Stimulated activated CD4-positive, alpha-beta T cell treated with anti-CD3 and anti-CD28 coated beads, Interleukin-15, amount 100 ng/mL, for 1 hour (primary cell): ENCODE data around the gene MBD6.

Experiments
- DNase-seq, 2 donors: peaks; one replicate each; pipeline ENCODE4 v3.0.0-alpha.2; 2020; ENCODE audit warnings: low read depth in 1 of 2, low spot score in 1 of 2

Gene MBD6, protein sequence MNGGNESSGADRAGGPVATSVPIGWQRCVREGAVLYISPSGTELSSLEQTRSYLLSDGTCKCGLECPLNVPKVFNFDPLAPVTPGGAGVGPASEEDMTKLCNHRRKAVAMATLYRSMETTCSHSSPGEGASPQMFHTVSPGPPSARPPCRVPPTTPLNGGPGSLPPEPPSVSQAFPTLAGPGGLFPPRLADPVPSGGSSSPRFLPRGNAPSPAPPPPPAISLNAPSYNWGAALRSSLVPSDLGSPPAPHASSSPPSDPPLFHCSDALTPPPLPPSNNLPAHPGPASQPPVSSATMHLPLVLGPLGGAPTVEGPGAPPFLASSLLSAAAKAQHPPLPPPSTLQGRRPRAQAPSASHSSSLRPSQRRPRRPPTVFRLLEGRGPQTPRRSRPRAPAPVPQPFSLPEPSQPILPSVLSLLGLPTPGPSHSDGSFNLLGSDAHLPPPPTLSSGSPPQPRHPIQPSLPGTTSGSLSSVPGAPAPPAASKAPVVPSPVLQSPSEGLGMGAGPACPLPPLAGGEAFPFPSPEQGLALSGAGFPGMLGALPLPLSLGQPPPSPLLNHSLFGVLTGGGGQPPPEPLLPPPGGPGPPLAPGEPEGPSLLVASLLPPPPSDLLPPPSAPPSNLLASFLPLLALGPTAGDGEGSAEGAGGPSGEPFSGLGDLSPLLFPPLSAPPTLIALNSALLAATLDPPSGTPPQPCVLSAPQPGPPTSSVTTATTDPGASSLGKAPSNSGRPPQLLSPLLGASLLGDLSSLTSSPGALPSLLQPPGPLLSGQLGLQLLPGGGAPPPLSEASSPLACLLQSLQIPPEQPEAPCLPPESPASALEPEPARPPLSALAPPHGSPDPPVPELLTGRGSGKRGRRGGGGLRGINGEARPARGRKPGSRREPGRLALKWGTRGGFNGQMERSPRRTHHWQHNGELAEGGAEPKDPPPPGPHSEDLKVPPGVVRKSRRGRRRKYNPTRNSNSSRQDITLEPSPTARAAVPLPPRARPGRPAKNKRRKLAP

DNA sequence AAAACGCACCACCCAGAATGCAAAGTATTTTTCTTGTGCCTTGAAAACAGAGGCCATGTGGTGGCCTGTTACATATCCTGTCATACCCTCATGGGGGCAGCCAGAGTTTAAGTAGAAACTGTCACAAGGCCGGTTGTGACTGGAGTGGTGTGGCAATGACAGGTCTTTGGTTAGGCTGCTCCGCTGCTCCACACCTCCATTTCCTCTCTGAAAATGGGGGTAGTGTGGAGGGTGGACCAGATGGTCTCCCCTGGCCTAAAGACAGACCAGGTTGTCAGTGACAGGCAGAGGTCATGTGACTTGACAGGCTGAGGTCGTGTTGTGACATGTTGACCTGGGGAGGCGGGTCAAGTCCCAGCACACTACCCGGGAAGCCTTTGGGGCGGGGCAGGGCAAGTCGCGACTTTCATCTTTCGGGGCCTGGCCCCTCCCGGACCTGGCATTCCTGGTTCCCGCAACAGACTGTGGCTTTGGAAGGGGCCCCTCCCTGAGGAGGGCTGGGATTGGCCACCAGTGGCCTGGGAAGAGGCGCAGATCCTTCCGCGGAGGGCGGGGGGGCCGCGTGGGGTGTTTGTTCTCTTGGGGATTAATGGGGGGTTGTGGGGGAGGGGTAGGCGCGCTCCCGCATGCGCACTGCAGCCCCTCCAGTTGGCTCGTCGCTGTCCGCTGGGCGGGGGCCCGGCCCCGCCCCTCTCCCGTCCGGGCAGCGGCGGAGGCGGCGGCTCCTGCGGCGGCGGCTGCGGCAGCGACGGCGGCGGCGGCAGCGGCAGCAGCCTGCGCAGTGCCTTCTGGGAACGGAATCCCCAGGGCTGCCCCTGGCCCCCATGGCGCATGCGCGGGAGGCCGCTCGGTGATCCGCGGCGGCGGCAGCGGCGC is at the start of gene MBD6:
Gene MBD6 (plus strand): TSS at position 814 of the 876 bp plus-strand sequence. CDS start 1,480 bp downstream, outside the sequence.
- peak; percentile 83 for DNase-seq

DNA sequence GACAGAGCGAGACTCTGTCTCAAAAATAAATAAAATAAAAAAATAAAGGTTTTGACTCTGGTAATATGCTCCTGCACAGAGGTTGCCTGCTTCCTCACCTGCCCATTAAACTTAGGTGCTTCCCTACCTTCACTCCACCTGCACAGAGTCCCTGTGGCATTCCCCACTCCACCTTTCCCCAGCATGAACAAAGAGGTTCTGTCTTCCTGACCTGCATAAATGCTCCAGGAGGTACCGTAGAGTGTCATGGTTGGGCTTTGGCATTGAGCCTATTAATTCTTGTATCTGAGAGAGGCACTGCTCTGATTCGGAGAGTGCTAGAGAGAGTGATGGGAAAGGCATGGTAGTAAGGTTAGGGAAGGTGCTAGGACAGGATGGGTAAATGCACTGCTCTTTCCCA is 49.2 kb upstream of the MBD6 start:
- DNase-seq: no peak

DNA sequence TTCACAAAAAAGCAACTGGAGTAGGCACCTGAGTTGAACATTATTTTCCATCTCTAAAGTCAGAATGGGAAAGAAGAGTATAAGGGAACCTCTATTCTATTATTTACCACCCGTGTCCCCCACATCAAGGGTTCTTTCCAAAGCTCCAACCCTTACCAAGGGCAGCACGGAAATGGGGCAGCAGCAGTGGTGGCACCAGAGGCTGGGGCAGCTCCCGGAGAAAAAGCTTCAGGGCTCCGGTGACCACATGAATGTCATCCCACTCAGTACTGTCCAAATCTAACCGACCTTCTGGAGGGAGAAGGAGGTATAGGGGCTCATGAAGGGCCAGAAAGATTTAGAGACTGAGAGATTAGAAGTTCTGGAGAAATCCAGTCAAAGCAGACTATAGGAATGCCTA is 48.7 kb upstream of the MBD6 start:
- no peak for DNase-seq

DNA sequence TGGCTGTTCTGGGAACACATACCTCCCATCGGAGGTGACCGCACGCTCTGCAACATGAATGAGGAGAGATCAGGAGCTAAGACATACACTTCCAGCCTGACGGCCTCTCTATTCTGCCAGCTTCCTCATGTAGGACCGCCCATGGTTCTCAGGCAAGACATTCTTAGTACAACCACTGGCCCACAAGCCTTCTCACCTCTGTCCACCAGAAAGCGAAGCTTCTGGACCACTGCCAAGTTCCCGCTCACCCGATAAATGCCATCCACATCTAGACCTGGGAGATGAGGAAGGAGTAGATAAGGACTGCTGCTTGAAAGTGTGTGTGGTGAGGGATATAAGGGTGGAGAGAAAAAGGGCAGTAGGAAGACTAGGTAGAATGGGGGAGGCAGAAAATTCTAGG is 48.2 kb upstream of the MBD6 start:
- no peak for DNase-seq

DNA sequence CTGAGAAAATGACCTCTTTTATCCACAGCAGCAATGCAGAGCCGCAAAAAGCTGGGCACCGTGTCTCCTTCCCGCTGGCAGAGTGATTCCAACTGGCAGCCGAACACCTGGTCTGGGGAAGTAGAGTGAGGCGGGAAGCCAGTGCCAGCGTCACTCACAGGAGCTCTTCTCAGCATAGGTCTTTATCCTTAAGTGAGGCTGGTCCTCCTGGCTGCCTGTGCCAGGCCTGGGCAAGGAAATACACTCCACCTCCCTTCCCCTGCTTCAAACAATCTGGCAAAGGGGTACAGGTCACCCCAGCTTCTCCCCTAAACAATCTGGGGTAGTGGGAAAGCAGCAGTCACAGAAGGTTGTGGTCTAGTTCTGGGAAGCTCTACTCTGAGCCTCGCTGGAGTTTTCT is 47.8 kb upstream of the MBD6 start:
- DNase-seq: no peak

DNA sequence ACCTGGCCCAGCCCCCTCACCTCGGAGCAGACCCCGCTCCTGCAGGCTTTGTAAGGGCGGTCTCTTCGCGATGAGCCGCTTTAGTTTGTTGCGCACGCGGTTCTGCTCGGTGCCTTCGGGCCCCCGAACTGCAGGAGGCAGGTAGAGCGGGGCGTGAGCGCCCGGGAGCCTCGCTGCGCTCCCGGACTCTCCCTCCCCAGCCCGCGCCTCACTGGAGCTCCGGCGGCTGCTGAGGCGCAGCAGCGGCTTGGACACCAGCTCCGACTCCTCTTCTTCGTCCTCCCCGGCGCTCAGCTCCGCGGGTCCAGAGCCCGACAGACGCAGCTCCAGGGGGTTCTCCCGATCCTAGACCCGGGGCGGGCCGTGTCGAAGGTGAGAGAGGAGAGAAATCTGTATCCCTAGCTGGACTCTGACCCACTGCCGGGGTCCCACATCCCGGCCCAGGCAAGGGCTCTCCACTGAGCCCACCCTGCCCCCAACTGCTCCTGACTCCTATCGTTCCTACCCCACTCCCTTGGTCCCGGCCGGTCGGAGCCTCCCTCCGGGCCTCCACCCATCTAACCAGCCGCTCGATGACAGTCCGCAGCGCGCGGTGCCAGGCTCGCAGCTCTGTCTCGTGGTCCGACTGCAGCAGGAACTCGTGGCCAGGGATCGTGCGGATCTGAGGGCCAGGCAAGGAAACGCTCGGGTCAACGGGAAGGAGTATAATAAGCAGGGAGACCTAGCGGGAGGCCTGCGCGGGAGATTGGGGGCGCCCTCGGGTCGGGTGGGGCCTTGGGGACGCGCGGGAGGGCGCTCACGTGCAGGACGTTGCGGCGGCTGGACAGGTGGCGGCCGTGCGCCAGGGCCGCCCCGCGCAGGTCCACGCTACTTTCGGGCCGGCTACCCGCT is 47.1 kb upstream of the MBD6 start:
- no peak for DNase-seq

DNA sequence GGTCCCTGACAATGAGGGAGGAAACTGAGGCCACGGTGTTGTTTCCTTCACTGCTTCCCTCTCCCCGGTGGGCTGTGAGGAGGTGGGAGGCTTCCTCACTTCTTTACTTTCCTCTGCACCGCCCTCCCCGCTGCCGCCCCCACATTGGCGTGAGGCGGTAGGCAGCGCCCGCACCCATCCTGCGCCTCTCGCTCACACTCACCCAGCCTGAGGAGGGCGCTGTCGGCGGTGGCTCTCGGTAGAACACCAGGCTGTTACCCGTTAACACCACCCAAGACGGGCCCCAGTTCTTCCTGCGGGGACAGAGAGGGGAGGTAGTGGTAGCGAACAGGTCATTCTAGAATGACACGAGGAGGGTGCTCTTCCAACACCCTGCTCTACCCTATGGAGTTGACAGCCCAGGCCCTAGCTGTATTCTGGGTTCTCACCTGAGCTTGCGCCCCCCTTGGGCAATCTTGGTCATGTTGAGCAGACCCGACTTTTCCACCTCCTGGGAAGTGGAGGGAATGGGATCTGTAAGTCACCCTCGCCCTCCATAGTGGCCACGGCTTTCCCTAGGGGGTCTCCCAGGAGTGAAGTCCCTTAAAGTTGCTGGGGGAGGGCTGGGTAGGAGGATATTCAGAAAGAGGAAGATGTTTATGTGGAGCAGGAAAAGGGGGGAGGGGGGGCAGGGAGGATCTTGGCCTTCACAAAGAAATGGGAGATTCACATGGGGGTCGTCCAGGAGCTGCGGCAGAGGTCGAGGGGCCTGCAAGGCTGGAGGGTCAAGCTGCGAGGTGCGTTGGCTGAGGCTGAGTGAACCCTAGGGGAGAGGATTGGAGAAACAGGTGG is 46.2 kb upstream of the MBD6 start:
- DNase-seq: peak in 1 of 2 donors; percentile 62

DNA sequence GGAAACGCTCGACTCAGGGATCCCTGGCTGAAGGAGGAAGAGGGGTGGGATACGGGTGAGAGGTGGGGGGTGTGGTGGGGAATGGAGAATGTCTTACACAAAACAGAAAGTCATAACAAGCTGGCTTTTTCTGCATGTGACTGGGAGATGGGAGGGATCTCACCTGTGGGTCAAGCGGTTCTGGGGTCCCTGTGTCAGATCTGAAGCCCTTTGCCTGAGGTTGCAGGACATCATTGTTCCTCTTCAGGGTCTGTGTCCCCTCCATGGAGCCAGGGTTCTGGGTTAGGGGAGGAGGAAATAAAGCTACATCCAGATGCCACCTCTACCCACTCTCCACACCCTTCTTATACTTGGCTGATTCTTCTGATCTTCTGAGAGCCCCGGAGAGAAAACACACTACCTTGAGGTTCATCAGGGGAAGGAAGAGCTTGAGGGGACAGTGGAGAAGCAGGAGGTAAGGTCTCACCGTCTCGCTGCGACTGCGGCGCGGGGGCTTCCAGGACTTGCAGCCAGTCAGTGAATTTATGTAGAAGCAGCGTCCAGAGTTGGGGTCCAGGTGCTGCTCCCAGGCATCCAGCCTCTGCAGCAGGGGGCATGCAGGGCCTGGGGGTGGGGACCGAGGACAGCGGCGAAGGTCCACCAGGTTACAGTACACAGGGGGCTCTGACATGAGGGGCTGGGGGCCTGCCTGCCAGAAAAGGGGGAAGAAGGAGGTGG is 45.5 kb upstream of the MBD6 start:
- DNase-seq: no peak

DNA sequence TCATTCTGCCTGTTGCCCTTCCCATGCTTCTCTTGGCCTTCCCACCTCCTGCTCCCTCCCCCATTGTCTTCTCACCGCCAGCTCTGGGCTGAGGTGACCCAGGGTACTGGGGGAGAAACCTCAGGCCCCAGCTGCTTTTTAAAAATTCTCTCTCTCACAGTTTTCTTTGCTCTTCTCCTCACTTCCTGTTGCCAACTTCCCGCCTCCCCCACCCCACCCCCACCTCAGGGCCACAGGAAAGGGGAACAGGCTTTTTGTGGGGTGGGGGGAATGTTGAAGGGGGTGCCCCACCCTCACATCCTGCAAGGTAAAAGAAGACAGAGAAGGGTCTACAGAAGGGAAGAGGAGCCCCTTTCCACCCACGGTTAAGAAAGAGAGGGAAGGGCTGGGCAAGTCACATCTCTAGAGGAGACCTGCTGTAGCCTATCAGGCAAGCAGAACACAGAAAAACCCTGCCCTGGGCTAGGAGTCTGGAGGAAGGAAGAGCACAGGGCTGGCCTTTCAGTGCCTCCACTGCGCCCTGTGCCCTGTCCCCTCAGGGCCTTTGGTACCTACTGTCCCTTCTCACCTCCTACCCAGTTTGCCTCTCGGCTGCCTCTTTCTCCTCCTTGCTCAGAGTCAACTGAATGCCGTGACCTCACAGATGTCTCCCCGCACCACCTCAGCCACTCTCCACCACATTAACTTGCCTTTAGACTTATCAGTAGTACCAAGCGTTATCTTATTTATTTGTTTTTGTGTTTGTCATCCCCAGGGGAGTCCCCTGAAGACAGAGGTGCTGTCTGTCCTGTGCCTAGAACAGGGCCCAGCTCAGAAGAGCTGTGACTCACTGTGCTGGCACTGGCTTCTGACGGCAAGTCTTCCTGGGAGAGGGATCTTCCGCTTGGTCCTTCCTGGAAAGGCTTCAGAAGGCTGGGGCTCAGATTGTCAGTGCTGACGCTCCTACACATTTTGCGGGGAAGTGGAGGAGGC is 44.6 kb upstream of the MBD6 start:
- DNase-seq: no peak

DNA sequence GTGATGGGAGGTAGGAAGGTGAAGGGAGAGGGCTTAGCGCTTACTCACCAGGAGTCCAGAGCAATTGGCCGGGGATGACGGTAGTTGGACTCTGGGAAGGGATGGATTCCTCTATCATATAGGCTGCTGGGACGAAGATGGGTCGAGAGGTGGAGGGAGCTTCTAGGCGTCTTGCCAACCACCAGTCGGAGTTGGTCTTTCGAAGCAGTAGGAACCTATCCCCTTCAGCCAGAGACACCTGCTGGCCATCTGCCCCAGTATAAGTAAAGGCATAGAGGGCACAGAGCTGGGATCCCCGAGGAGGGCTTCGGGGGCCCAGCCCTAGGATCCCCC is 43.6 kb upstream of the MBD6 start:
- DNase-seq: no peak

DNA sequence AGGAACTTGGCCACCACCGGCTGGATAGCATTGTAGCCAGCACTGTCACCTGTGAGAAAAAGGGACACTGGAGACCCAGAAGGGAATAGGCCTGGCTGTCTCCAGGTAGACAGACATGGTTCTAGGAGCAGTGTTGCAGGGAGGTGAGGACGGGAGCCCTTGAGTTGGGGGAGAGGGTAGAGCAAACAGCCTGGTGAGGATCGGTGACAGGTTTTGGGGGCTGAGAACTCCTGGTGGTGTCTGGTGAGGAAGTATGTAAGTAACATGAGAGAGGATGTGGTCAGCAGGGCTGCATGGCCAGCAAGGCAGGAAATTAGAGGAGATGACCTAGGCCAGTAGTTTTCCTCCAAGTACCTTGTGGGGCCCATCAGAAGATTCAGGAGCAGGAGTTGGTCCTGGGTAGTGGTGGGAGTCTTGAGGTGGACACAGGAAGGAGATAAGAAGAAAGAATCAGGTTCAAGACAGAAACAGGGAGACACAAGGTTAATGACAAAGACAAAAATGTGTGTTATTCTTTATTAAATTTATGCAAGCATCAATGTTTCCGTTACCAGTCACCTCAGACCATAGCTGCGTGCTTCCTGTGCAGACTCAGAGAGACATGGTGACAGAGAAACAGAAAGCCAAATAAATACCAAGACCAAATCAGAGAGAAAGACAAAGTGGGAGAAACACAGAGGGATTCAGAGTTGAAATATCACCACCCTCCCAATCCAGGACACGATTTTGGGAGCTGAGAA is 43.1 kb upstream of the MBD6 start, which contains the start of gene ARHGAP9:
Gene ARHGAP9 (minus strand): TSS at position 491 of the 740 bp plus-strand sequence. CDS start 460 bp downstream, at position 31.
- DNase-seq: no peak

DNA sequence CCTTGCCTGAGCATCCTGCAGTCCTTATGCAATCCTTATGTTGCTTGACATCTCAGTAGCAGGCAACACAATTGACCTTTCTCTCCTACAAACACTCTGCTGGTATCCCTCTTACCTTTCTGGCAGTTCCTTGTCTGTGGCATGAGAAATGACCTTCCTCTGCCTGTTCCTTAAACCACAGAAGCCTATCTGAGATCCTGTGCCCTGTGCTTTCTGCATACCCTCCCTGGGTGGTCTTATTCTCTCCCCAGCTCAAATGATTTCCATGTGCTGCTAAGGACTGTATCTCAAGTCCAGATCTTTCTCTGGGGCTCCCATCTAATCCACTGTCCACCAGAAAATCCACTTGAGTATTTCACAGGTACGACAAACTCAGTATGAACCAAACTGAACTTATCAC is 41.0 kb upstream of the MBD6 start:
- DNase-seq: no peak

DNA sequence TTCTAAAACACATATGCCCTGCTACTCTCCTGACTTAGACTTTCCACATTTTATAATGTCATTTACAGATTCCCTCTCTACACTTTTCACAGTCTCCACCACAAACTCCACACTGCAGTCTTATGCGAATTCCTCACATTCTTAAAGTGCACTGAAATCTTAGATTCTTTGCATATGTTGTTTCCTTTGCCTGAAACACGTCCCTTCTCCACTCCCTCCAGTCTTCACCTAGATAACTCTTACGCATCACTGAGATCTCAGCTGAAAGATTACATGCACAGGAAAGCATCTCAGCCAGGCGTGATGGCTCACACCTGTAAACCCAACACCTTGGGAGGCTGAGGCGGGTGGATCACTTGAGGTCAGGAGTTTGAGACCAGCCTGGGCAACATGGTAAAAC is 39.2 kb upstream of the MBD6 start:
- no peak for DNase-seq

DNA sequence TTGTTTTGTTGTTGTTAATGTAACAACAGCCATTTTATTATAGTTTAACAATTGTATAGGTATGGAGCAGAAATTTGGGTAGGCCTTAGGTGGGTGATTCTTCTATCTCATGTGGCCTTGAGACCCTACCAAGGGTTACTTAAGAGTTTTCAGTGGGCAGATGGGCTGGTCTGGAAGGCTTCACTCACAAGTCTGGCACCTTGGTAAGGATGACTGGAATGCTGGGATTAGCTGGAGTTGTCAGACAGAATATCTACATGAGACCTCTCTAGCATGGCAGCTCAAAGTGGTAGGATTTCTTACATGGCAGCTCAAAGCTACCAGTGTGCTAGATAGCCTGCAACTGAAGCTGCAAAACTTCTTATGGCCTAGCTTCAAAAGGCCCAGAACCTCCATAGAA is 36.9 kb upstream of the MBD6 start:
- no peak for DNase-seq

DNA sequence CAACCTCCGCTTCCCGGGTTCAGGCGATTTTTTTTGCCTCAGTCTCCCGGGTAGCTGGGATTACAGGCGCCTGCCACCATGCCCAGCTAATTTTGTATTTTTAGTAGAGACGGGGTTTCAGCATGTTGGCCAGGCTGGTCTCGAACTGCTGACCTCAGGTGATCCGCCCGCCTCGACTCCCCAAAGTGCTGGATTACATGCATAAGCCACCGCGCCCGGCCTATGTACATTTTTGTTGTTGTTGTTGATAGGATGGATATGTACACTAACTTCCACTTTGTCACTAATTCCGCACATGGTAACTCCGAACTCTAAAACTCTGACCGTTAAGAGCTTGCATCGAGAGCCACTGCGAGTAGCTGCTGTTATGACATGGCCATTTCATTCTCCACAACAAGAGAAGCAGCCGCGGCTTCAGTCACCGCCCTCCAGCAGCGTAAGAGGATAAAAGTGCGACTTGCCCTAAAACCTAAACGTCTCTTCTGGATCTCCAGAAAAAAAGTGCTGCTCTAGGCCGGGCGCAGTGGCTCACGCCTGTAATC is 35.5 kb upstream of the MBD6 start:
- DNase-seq: no peak
